ENCODE data around the gene MCCC2.
A peak's percentile ranks its signal among the peaks of the same experiment; 100 is the strongest.
"Not testable (repeated sequence)": the region's sequence is repeated elsewhere in the genome, so short reads cannot be mapped to it uniquely, and the experiment has no call there.

Gene MCCC2

DNA sequence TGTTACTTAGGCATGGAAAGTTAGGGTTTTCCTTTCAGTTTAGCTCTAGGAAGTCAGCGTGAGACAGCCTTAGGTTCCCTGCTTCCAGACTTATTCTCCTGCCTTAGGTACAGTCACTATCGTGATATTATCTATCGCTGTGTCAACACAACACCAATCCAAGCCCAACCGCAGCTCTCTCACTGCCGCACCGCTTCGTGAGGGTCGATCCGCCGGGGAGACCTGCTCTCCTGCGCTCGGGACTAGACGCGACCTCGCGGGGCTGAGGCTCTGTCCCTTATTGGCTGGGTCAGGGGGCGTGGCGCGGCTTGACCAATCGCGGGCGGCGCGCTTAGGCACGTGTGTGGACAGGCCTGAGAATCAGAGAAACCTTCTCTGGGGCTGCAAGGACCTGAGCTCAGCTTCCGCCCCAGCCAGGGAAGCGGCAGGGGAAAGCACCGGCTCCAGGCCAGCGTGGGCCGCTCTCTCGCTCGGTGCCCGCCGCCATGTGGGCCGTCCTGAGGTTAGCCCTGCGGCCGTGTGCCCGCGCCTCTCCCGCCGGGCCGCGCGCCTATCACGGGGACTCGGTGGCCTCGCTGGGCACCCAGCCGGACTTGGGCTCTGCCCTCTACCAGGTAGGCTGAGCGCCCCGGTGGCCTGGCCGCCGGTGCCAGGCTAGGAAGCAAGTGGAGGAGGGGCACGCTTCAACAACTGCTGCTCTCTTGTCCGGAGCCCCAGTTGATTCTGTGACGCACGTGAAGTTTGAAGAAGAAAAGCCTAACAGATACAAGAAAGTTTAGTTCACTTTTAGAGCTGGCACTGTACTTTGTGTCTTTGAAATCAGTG lies at the start of gene MCCC2:
MCCC2 (plus strand) TSS at position 400 of the 825 bp plus-strand sequence; CDS start at position 486, 86 bp downstream.
- peak; percentile 97 for DNase-seq (ENCODE audit: low spot score)

DNA sequence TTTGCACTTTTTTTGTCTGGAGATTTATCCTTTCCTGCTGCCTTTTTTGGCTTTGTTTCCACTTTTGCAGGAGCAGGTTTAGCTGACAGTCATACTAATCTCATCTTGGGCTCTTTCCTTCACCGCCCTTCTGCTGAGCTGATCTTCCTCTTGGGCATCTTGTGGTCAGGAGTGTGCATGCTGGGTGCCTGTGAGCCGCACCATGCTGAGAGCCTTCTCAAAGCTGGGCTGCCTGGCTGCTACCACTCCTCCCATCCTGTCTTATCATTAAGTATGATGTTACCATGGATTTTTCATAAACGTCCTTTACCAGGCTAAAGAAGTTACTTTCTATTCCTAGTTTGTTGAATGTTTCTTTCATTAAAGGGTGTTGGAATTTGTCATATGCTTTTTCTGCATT lies 49.5 kb upstream of the MCCC2 start:
- DNase-seq (ENCODE audit: low spot score): no peak

DNA sequence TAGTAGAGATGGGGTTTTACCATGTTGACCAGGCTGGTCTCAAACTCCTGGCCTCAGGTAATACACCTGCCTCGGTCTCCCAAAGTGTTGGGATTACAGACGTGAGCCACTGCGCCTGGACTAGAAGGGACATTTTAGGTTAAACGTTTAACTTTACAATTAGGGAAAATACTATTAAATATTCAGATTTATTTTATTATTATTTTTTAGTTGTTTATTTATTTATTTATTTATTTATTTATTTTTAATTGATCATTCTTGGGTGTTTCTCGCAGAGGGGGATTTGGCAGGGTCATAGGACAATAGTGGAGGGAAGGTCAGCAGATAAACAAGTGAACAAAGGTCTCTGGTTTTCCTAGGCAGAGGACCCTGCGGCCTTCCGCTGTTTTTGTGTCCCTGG lies 36.3 kb upstream of the MCCC2 start:
- not testable (repeated sequence) for DNase-seq (ENCODE audit: low spot score)

DNA sequence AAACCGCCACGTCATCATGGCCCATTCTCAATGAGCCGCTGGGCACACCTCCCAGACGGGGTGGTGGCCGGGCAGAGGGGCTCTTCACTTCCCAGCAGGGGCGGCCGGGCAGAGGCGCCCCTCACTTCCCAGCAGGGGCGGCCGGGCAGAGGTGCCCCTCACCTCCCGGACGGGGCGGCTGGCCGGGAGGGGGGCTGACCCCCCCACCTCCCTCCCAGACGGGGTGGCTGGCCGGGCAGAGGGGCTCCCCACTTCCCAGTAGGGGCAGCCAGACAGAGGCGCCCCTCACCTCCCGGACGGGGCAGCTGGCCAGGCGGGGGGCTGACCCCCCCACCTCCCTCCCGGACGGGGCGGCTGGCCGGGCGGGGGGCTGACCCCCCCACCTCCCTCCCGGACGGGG lies 35.6 kb upstream of the MCCC2 start:
- not testable (repeated sequence) for DNase-seq (ENCODE audit: low spot score)

DNA sequence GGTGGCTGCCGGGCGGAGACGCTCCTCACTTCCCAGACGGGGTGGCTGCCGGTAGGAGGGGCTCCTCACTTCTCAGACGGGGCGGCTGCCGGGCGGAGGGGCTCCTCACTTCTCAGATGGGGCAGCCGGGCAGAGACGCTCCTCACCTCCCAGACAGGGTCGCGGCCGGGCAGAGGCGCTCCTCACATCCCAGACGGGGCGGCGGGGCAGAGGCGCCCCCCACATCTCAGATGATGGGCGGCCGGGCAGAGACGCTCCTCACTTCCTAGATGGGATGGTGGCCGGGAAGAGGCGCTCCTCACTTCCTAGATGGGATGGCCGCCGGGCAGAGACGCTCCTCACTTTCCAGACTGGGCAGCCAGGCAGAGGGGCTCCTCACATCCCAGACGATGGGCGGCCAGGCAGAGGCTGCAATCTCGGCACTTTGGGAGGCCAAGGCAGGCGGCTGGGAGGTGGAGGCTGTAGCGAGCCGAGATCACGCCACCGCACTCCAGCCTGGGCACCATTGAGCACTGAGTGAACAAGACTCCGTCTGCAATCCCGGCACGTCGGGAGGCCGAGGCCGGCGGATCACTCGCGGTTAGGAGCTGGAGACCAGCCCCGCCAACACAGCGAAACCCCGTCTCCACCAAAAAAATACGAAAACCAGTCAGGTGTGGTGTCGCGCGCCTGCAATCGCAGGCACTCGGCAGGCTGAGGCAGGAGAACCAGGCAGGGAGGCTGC lies 35.0 kb upstream of the MCCC2 start:
- not testable (repeated sequence) for DNase-seq (ENCODE audit: low spot score)

DNA sequence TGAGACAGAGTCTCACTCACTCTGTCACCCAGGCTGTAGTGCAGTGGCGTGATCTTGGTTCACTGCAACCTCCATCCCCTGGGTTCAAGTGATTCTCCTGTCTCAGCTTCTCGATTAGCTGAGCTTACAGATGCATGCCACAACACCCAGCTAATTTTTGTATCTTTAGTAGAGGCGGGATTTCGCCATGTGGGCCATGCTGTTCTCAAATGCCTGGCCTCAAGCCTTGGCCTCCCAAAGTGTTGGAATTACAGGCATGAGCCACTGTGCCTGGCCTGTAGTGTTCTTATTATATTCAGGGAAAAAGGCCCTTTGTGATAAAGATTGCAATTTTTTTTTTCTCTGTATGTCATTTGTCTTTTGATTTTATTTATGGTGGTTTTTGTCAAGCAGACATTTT lies 24.0 kb upstream of the MCCC2 start:
- DNase-seq (ENCODE audit: low spot score): no peak

DNA sequence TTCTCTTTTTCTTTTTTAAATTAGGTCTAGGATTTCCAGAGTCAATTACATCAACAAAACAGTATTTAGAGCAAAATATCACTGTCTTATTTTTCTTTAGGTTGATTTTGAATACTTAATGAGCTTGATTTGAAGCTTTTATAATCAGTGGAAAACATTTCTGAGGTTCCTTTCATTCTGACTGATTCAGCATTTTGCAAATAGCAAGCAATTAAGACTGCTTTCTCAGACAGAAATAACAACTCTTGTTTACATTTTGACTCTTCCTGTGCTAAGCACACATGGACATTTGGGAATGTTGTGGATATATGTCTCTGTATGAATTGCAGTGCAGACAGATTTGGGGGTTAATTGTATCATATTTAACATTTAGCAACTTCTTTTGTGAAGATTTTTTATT lies 22.2 kb upstream of the MCCC2 start:
- DNase-seq (ENCODE audit: low spot score): no peak

DNA sequence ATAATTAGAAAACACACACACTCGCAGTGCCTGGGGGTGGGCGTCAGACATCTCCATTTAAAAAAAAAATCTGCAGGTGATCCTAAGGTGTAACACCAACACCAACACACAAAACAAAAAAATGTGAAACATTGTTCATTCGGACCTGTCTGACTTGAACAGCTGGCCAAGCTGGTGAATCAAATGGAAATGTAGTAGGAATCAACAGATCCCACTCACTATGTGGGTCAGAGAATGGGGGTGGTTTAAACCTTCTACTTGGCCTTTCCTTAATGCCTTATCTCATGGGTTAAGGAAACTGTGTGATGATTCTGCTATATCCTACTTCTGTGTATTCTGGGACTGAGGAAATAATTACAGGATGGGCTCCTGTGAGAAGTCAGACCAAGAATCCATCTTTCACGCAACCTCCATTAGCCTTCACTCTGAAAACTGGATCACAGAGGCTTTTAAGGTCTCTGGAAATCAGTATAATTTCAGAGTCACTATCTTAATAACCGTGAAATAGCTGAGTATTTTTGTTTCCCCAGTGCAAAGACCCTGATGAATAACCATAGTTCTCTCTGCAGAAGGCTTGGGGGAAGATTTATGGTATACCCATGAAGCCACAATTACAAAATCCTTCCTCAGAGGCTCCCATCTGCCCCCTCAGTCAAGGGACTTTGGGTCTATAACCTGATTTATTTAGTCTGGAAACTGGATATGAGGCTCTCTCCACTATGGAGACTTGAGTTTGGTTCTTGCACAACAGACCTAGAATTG lies 17.2 kb upstream of the MCCC2 start:
- no peak for DNase-seq (ENCODE audit: low spot score)

DNA sequence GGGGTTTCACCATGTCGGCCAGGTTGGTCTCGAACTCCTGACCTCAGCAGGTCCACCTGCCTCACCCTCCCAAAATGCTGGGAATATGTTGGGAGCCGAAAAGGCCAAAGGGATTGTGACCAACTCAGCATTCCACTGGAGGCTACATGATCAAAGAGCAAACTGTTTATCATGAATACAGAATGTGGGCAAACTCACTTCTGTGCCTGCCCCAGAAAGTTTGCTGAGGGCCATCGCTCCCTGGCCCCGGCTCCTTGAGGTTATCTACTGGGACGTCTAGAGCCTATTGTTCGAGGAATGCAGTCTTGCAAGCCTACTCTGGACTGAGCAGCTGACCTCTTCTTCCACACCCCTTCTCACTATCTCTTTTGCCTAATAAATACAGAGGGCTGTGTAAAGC lies 15.3 kb upstream of the MCCC2 start:
- DNase-seq (ENCODE audit: low spot score): not testable (repeated sequence)

DNA sequence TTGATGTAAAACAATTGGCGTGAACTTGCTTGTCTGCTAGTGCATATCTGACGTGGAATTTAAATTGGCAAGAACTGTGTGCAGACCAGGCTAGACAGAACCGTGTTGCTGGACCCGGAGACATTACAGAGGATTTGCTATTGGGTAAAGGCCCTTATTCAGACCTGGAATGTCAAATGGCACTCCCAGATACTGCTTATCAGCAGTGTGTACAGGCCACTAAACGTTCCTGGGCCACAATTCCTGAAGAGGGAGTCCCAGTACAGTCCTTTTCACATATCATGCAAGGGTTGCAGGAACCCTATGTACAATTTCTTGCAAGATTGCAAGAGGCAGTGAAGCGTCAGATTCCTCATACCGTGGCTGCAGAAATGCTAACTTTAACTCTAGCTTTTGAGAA lies 13.5 kb upstream of the MCCC2 start:
- DNase-seq (ENCODE audit: low spot score): no peak

DNA sequence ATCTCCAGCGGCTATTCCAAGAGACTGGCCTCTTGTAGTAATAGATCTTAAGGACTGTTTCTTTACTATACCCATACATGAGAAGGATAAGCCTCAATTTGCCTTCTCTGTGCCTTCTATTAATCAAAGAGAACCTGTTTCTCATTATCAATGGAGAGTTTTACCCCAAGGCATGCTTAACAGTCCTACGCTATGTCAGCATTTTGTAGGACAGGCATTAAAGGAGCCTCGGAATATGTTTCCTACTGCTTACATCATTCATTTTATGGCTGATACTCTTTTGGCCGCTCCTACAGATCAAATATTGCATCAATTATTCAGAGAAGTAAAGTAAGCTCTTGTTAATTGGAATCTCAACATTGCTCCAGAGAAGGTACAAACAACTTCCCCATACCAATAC lies 11.6 kb upstream of the MCCC2 start:
- DNase-seq (ENCODE audit: low spot score): not testable (repeated sequence)

DNA sequence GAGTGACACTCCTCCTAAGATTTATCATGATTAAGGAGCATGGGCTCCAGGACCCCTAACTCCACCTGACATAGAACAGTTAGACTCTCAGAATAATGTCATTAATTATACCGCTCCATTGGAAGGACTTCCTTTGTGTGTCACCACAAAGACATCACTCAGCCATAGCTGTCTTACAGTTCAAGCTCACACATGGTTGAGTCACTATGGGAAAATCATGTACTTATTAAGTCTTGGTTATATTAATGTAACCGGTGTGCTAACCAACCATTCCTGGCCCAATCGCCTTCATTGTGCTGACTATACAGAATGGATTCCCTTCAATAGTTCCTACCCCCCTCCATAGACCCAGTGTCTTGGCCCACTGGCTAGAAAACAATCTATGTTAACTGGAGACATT lies 10.9 kb upstream of the MCCC2 start:
- no peak for DNase-seq (ENCODE audit: low spot score)

DNA sequence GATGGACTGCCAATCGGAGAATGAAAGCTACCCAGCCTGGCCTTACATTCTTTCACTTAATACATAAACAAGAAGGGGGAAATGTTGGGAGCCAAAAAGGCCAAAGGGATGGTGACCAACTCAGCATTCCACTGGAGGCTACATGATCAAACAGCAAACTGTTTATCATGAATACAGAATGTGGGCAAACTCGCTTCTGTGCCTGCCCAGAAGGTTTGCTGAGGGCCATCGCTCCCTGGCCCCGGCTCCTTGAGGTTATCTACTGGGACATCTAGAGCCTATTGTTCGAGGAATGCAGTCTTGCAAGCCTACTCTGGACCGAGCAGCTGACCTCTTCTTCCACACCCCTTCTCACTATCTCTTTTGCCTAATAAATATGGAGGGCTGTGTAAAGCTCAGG lies 9.3 kb upstream of the MCCC2 start:
- DNase-seq (ENCODE audit: low spot score): not testable (repeated sequence)

DNA sequence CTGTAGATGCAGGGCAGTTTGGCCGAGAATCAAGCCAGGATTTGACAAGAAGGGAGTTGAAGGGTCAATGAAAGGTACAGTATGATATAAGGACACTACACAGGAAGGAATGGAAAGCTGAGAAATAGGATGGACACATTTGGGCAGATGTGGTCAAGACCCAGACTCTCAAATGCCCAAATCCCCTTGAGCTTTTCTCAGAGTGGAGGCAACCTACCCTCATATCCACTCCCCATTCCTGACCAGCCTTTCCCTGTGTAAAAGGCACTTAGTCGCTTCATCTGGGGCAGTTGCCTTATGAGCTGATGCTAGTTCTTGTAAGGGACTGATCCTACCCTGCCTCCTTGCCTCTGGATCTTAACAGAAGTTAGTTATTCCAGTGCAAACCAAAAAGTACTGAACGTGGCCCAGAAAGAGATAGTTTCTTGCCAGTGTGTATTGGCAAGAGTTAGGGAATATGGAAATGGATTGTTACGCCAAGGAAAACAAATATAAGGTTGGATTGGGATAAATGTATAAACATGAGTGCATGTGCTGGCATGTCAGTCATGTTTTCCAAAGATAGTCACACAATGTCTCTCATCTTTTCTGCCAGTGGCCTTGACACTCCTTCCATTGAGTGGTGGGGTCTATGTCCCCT lies 4.1 kb upstream of the MCCC2 start:
- no peak for DNase-seq (ENCODE audit: low spot score)

DNA sequence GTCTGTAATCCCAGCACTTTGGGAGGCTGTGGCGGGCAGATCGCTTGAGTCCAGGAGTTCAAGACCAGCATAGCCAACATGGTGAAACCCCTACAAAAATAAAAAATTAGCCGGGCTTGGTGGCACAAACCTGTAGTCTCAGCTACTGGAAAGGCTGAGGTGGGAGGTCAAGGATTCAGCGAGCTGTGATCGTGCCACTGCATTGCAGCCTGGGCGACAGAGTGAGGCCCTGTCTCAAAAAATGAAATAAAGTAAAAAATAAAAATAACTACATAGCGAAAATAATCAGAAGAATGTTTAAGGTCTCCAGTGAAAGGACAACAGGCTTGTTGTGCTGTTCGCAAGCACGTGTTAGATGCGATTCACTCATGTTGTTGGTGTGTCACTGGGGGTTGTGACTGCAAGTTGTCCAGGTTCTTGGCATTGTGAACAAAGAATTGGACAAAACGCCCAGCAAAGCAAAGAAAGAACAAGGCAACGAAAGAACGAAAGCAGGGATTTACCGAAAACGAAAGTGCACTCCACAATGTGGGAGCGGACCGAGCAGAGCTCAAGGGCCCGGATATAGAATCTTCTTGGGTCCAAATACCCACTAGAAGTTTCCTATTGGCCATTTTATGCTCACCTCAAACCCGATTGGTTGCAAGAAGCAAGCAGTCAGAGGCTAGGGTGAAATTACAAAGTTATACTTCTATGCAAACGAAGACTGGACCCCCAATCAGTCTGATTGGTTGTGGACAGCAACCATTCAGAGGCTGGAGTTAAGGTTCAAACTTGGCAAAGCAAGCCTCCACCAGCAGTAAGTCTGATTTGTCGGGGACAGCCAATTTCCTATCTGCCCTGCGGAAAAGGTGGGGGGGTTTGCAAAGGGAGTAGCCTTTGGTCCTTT lies 844 bp upstream of the MCCC2 start:
- no peak for DNase-seq (ENCODE audit: low spot score)

DNA sequence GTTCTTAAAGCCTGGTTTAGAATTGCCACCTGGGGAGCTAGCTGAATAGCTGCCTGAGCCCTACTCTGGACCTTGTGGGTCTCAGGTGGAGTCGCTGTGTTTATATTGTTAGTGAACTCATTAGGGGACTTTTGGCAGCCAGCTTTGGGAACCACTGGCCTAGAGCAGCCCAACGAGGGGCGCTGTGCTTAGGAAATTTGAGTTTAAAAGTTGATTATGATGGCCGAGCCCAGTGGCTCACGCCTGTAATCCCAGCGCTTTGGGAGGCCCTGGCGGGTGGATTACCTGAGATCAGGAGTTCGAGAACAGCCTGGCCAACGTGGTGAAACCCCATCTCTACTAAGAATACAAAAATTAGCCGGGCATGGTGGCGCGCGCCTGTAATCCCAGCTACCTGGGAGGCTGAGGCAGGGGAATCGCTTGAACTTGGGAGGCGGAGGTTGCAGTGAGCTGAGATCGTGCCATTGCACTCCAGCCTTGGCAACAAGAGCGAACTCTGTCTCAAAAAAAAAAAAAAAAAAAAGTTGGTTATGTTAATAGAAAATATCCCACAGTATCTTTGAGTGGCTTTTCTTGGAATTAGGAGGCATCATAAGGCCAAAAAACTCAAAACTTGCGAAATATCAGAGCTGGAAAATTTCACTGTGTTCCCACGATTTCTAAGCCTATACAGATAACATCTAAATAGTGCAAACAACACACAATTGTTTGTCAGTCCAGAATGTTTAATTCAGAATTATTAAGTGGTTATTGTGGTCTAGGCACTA lies 809 bp downstream of the MCCC2 start:
- no peak for DNase-seq (ENCODE audit: low spot score)

DNA sequence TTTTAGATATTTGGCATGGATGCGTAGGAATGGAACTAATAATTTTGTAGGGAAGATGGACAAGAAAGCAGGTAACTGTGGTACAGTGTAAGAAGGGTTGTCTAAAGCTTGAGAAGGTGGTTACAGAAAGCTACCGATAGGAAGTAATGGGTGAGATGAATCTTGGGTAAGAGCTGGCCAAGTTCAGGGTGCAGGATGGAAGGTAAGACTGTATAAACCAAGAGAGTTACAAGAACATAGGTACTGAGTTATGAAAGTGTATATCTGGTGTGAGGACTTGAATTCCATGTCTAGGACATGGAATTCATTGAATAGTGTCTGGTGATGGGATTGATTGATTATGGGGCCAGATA lies 1.4 kb downstream of the MCCC2 start:
- no peak for DNase-seq (ENCODE audit: low spot score)

DNA sequence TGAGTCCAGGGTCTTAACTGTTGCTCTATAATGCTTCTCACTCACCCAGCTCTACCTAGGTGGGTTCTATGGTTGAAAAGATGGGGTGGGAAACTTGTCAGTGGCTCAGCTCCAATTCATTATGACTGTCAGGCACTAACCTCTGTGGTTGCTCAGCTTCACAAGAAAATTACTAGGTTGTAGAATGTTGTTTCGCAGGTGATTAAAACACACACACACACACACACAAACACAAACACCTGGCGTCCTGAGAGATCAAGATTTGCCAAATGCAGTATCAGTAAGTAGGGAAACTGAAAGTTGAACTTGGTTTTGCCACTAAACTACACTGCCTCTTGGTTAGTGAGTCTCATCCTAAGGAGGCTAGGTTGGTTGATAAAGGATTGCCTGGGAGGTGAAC lies 2.8 kb downstream of the MCCC2 start:
- no peak for DNase-seq (ENCODE audit: low spot score)

DNA sequence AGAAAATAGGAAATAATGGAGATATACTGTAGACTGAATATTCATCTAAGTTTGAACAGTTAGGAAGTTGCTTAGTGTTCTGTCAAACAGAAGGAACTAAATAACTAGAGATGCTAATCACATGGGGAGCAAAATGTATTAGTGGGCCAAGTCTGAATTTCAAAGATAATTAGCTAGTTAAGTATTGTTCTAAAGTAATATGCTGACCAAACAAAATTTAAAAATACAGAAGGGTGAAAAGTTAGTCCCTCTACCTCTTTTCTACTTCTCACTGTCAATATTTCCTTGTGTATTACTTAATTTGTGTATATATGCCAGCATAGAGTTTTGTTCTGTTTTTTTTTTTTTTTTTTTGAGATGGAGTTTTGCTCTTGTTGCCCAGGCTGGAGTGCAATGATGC lies 4.0 kb downstream of the MCCC2 start:
- no peak for DNase-seq (ENCODE audit: low spot score)

DNA sequence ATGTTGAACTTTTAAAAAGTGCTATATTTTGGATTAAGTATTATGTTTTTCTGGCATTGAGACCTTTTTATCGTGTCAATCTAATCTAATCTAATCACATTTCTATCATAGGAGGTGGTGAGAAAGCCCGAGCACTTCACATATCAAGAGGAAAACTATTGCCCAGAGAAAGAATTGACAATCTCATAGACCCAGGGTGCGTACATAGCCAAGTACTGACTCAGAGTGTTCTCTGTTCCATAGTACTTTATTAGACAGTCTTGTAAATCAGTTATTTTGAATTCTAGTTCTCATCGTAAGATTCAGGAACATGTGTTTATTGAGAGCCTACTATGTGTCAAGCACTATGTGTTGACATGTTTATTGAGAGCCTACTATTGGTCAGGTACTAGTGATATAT lies 9.0 kb downstream of the MCCC2 start:
- no peak for DNase-seq (ENCODE audit: low spot score)

DNA sequence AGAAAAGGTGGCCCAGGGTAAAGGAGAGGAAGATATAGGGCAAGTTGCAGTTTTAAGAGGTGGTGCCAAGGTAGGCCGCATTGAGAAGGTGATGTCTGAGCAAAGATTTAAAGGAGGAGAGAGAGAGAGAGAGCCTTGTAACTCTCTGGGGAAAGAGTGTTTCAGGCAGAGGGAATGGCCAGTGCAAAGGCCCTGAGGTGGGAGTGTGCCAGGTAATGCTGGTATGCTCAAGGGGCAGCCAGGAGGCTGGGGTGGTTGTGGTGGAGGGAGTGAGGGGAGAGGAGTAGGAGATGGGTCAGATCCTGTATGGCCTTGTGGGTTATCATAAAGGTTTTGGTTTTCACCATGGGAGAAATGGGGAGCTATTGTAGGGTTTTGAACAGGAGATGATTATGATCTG lies 9.9 kb downstream of the MCCC2 start:
- DNase-seq (ENCODE audit: low spot score): no peak

Measured in Ammon's horn (tissue), 1 donor.